NCI-H526 treated with DMSO at 0.1 percent for 48 hours (cell line): ENCODE data around the gene LILRB1.
A peak's percentile ranks its signal among the peaks of the same experiment; 100 is the strongest.
"Not testable (repeated sequence)": the region's sequence is repeated elsewhere in the genome, so short reads cannot be mapped to it uniquely, and the experiment has no call there.

ENCODE experiments used
- DNase-seq: peaks from one replicate; lab custom pipeline; 2025; lab: John Stamatoyannopoulos, UW

Gene LILRB1

GRCh38 chr19:54662730-54663129 lies 32.4 kb downstream of the LILRB1 start, which contains the start of gene LILRB4:
Gene LILRB4, plus strand, starts transcription at chr19:54662985. Its CDS starts 49 bp downstream, at chr19:54663034.
- DNase-seq = no peak

GRCh38 chr19:54665530-54665929 lies 35.2 kb downstream of the LILRB1 start:
- no peak for DNase-seq

GRCh38 chr19:54667217-54667616 lies 36.9 kb downstream of the LILRB1 start:
- DNase-seq = no peak

- DNase-seq = no peak
Observed at GRCh38 chr19:54668353-54668752, 38.1 kb downstream of the LILRB1 start.

GRCh38 chr19:54670576-54671357 lies 40.5 kb downstream of the LILRB1 start:
- DNase-seq = no peak

- no peak for DNase-seq
Observed at GRCh38 chr19:54673222-54673621, 42.9 kb downstream of the LILRB1 start.

GRCh38 chr19:54674021-54674617 lies 43.8 kb downstream of the LILRB1 start:
- DNase-seq = peak; percentile 78

GRCh38 chr19:54676210-54676834 lies 46.0 kb downstream of the LILRB1 start:
- peak; percentile 58 for DNase-seq

- DNase-seq = peak; percentile 65
Observed at GRCh38 chr19:54677217-54677616, 46.9 kb downstream of the LILRB1 start.

GRCh38 chr19:54681596-54681995 lies 51.3 kb downstream of the LILRB1 start:
- DNase-seq = not testable (repeated sequence)

- no peak for DNase-seq
Observed at GRCh38 chr19:54682306-54682856, 52.1 kb downstream of the LILRB1 start.

GRCh38 chr19:54684527-54684926 lies 54.2 kb downstream of the LILRB1 start:
- DNase-seq = no peak
